Stimulated activated naive CD4-positive, alpha-beta T cell (primary cell): Measurements from ENCODE around the gene PARK7.

Source experiments
- DNase-seq, 6 experiments: peaks; one replicate each; lab custom pipeline; 2025; lab: John Stamatoyannopoulos, UW

Gene PARK7

DNA sequence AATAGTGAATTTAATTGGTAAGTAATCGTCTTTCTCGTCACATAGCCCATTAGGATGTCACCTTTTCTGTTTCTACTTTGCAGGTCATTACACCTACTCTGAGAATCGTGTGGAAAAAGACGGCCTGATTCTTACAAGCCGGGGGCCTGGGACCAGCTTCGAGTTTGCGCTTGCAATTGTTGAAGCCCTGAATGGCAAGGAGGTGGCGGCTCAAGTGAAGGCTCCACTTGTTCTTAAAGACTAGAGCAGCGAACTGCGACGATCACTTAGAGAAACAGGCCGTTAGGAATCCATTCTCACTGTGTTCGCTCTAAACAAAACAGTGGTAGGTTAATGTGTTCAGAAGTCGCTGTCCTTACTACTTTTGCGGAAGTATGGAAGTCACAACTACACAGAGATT, 23.3 kb downstream of the PARK7 start:
- DNase-seq: no peak

DNA sequence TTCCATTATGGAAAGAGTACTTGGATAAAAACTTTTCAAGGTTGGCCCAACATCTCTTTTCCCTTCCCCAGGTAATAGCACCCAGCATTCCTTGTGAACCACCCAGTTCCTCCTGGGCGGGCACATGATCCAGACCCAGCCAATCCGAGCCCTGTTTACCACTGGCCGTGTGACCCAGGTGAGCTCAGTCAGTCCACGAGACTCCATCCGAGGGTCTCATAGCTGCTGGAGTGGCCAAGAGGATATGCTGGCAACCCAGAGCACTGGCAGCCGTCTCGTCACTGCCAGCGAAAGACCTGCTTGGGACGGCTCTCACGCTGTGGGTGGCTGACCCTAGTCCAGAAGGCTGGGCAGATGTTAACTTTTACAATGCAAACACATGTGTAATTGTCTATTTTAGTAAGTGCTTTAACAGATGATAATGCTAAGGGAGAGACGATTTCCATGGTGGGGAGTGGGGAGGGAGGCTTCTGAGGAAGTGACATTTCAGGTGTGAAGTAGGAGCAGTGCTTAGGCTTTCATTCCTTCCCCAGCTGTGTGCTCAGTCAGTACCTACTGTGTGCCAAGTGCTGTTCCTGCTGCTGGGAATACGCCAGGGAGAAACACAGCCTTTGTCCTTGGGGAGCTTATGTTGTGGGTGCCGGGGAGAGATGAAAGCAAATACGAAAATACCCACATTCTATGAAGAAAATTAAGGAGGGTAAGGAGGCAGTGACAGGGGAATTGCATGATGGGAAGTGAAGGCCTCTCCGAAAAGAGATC, 24.5 kb downstream of the PARK7 start:
- no peak for DNase-seq

DNA sequence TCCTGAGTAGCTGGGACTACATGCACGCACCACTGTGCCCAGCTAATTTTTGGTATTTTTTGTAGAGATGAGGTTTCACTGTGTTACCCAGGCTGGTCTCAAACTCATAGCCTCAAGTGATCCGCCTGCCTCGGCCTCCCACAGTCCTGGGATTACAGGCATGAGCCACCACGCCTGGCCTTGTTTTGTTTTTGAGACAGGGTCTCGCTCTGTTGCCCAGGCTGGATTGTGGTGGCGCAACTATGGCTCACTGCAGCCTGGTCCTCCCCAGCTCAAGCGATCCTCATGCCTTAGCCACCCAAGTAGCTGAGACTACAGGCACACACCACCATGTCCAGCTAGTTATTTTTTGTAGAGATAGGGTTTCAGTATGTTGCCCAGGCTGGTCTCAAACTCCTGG, 26.0 kb downstream of the PARK7 start:
- DNase-seq: no peak

DNA sequence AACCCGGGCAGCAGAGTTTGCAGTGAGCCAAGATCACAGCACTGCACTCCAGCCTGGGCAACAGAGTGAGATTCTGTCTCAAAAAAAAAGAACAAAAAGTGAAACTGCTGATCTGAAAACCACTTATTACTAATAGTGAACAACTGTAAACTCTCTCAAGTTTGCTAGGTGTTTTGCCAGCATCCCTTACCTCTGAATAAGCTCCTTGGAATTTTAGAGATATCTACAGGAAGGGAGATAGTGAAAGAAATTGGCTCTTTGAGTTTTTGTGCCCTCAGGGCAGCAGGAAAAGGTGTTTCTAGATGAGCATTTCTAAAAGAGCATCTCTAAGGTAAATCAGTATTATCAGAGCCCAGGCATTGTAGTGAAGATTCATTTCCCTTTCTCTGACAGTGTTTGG, 27.1 kb downstream of the PARK7 start:
- no peak for DNase-seq

DNA sequence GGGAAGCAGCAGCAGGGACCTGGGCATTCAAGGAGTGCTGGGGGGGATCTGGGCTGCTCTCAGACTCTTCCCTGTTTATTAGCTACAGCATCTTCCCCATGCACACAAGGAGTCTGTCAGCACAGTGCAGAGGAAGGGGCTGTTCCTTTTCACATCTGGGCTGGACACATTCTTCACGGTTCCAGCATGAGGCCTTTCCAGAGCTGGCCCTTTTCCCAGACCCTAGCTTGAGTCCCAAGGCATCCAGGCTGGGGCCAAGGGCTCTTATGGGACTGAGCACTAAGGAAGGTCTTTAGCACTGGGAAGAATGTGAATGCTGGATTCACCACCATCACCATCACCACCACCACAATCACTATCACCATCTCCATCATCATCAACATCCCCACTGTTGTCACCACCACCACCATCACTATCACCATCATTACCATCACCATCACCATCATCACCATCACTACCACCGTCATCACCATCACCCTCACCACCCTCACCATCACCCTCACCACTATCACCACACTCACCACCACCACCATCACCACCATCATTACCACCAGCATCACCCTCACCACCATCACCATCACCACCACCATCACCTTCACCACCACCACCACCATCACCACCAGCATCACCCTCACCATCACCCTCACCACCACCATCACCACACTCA, 28.4 kb downstream of the PARK7 start:
- no peak for DNase-seq

DNA sequence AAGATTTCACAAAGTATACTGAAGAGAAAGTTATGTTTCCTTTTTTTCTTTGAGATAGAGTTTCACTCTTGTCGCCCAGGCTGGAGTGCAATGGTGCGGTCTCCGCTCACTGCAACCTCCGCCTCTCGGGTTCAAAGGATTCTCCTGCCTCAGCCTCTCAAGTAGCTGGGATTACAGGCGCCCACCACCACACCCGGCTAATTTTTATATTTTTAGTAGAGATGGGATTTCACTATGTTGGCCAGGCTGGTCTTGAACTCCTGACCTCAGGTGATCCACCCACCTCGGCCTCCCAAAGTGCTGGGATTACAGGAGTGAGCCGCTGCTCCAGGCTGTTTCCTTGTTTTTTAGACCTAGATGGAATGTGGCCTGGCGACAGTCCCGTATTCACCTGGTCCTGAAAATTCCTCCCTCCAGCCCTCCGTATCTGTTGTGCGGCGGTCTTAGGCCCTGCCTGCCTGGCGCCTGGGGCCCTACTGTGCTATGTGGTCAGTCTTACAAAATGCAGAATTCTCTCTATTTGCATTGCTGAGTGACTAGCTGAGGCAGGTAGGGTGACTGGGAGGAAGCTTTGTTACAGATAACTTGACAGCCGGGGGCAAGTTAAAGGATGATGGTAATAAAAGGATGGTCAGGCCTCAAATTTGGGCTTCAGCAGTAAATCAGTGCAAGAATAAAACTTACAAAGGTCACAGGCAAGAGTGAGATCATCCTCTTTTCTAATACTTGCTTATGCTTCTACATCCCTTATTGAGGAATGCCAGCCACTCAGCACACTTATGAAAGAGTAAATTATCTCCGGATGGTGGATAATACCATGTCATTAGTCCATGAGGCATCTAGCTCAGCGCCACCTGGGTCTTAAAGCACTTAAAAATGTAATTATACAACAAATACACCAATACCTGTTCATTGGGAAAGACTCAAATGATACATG, 30.3 kb downstream of the PARK7 start:
- DNase-seq: no peak

DNA sequence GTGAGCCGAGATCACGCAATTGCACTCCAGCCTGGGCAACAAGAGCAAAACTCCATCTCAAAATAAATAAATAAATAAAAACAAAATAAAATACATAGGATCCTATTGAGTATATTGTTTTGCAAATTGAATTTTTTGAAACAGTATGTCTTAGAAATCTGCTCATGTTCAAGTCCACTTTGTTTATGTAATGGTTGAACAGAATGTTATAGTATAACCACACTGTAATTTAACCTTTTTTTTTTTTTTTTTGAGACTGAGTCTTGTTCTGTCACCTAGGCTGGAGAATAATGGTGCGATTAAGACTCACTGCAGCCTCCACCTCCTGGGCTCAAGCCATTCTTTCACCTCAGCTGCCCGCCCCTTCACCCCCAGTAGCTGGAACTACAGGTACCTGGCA, 31.4 kb downstream of the PARK7 start:
- DNase-seq: no peak

DNA sequence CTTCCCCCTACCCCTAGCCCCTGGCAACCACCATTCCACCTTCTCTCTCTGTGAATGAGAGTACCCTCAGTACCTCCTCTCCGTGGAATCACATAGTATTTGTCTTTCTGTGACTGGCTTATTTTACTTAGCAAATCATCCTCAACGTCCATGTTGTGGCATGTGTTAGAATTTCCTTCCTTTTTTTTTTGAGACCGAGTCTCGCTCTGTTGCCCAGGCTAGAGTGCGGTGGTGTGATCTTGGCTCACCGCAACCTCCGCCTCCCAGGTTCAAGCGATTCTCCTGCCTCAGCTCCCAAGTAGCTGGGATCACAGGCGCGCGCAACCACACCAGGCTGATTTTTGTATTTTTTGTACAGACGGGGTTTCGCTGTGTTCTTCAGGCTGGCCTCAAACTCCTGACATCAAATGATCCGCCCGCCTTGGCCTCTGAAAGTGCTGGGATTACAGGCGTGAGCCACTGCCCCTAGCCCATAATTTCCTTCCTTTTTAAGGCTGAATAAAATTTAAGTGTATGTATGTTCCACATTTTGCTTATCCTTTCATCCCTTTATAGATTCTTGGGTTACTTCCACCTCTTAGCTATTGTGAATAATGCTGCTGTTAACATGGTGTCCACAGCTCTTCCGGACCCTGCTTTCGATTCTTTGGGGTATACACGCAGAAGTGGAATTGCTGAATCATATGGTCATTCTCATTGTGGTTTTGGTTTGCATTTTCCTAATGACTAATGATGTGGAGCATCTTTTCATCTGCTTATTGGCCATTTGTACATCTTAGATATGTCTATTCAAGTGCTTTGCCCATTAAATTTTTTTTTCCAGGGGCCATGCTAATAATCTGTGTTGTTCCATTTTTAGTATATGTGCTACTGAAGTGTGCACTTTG, 32.3 kb downstream of the PARK7 start:
- no peak for DNase-seq

DNA sequence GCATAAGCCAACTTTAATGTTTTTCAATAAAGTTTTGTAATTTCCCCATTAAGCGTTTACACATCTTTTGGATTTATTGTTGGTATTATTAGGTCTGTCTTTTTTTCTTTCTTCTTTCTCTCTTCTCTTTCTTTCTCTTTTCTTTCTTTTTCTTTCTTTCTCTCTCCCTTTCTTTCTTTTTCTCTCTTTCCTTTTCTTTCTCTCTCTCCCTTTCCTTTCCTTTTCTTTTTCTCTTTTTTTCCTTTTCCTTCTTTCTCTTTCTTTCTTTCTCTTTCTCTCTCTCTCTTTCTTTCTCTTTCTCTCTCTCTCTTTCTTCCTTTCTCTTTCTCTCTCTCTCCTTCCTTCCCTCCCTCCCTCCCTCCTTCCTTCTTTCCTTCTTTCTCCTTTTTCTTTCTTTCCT, 33.3 kb downstream of the PARK7 start:
- DNase-seq: no peak

DNA sequence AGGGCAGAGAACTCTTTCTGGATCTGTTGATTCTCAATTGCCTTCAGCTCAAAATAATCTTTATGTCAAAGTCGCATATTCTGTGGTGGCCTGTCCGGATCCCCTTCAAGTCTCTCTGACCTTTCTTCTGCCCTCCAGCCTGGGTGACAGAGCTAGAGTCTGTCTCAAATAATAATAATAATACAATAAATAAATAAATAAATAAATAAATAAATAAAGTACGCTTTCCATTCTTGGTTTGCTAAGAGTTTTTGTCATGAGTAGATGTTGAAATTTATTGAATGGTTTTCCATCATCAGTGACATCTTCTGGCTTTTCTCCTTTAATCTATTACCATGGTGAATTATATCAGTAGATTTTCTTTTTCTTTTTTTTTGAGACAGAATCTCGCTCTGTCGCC, 33.9 kb downstream of the PARK7 start:
- DNase-seq: no peak

DNA sequence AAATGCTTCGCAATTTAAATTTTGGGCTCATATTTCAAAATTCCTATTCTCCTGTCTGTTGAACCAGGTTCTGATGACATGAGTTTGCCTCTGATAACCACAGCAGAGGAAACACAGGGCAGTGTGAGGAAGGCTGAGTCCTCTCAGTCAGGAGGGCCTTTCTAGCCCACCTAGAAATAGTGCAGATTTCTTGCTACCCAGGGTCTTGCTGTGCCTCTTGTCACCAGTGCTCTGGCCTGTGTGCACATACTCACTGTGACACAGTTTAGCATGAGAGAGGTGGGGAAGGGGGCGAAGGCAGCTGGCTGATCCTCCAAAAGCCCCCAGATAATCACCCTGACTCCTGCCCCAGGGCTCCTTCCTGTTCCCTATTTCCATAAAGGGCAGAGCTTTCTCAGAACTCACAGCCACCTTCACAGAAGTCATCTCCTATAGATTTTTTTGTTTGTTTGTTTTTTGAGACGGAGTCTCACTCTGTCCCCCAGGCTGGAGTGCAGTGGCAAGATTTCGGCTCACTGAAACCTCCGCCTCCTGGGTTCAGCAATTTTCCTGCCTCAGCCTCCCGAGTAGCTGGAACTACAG, 40.9 kb downstream of the PARK7 start:
- no peak for DNase-seq

DNA sequence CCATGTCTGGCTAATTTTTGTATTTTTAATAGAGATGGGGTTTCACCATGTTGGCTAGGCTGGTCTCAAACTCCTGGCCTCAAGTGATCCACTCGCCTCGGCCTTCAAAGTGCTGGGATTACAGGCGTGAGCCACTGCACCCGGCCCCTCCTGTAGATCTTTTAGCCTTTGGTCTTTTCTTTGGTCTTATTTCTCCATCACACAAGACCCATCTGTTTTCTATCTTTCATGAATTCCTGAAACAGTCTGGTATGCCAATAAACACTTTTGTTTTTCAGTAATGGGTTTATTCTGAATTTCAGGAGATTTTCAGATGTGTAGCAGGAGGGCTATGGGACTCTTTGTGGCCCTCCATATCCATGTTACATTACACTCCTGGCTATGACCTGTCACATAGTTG, 41.4 kb downstream of the PARK7 start:
- DNase-seq: no peak

DNA sequence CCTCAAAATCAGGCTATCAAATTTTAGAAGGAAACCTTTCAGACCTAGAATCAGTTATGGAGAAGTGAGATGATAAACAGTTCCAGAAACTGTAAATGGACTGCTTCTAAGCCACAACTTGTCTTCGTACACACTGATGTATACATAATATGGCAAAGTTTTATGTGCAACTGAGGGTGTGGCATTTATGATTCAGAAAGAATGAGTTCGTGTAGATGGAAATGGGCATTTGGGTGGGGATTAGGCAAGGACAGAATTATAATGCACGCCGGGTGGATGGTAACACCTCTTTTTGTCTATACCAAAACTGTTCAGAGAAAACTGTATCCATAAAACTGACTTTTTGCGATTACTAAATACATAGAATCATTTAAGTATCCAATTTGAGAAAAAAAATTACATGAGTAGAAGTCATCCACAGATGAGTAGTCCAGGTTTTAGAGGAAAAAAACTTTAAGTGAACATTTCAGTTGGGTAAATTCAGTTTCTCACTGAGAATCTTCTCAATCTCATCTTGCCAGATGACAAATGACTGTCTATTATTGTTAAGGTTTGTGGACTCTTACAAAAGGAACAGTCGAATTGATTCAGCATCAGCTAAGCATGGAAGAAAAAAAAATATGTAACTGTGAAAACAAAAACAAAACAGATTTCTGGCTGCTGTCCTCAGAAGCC, 42.1 kb downstream of the PARK7 start:
- no peak for DNase-seq

DNA sequence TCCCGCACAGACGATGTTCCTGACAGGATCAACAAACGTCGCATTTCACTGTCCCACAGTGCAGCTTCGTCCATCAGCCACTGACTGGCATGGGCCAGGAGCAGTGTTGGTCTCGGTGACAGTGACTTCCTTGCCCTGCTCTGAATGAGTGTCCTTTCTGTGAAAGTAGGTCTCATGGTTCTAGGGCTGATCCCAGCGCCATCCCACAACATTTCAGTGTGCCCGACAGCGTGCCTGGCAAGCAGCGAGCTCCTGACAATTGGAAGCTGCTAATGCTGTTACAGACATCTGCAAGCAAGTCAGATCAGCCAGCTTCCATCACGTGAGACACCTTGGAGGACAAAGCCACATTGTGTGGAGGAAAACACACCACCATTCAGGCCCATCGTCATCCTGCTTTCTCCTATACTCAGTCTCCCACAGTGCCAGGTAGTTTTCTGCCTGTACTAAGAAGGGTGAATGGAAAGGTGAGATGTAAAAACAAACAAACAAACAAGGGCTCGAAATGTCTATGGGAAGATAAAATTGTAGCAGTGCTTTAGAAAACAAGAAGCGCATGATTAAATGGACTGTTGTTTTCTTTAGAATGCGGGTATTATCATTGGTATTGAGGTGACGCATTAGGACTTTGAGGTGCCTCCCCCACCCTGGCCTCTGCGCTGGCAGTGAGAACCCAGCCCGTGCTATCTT, 42.7 kb downstream of the PARK7 start:
- DNase-seq: no peak

DNA sequence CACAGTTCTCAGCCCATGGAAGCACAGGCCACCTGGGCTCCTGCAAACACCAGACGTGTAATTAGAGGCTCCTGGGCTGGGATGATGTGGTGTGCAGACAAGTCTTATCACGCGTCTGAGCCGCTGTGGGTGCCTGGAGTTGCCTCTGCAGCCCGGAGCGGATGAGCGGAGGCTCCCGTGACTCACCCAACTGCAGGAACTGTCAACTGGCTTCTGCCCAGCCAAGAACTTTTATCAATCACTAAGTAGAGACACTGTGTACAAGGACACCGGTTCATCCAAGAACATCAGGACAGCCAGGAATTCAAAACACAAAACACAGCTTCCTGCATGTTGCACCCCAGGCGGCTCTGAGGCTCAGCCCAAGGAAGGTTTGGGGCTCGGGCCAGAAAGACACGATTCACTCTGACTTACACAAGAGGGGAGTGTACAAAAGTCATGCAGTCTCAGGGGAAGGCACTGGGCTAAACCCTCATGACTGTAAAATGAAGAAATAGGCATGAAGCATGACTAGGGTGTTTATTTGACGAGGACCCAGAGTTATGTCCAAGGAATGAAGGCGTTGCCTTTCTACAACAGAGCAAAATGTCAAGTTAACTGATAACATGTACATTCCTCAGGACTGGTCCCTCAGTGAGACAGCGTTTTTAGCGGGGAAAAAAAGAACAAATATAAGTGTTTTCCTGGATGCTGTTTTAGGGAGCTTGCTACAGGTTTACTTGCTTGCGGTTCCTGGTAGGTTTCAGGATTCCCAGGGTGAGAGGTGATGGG, 43.5 kb downstream of the PARK7 start:
- no peak for DNase-seq

DNA sequence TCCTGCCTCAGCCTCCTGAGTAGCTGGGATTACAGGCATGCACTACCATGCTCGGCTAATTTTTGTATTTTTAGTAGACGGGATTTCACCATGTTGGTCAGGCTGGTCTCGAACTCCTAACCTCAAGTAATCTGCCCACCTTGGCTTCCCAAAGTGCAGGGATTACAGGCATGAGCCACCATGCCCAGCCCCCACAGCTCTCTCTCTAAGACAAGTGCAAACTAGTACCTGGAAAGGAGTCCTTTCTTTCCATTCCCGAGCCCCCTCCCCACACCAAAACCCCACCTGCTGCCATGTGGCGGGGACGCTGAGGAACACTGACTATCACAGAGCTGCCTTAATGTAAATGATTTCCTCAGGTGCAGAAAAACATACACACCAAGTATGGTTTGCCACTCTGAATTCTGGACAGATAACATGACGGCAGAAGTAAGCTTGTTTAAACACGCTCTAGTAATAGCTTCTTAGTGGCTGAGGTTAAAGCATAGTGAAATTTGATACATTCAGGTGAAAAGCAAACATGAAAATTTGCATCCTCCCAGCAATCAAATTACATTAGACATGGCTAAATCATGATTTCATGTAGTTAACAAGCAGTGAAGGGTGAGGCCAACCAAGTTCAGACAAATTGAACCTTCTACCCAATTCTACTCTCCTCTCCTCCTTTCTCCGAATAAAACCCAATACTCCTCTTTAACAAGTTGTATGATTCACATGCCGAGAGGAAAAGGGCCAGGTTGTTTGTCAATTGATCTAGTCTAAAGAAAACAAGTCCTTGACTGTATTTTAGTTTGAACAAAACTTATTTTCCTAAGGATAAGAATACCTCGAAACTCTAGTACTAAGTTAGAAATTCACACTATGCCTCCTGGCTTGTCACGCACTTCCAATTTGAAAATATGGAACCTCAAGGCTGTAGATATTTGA, 44.8 kb downstream of the PARK7 start:
- no peak for DNase-seq

DNA sequence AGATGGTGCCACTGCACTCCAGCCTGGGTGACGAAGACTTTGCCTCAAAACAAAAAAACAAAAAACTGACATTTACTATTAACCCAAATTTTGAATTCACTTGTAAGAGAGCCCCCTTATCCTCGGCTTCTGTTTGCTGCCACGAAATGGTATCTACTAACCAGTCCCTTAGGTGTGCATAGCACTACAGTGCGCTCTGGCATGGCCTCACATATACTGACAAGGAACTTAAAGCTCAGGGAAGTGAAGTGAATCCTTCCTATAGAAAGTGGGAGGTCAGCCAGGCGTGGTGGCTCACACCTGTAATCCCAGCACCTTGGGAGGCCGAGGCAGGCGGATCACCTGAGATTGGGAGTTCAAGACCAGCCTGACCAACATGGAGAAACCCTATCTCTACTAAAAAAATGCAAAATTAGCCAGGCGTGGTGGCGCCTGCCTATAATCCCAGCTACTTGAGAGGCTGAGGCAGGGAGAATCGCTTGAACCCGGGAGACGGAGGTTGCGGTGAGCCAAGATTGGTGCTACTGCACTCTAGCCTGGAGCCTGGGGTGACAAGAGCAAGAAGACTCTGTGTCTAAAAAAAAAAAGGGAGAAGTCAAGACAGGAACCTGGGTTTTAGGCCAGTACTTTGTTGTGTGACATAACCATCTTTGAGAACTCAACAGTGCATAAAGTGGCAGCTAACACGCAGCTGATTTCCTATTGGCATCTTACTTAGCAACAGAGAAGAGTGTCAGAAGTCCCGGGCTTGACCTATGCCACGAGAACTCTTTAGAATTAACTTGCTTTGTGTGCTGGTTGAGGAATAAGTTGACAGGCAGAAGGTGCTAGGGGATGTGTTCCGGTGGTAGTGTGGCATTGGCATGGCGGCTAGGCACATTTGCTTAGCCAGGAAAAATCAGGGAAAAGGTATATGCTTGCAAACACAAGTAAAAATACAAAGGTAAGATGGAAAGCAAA, 47.8 kb downstream of the PARK7 start:
- DNase-seq: no peak
